ENCODE measurements around the gene BEST2. TPM values are rescaled to one million over a fixed set of nuclear protein-coding genes. Genes with fewer than 3 reads are reported as not detected.

Gene BEST2
- total and polyA plus RNA-seq, 4 donors: 0.24 TPM; not detected in 3

- H3K4me1 ChIP-seq (ENCODE audit: control insufficient read depth, insufficient read depth, low read length): peaks cover 67% of the 10 kb centered on the region
- DNase-seq (ENCODE audit: low read depth in 4 of 6, low spot score in 6 of 6): peak in 3 of 6 donors; percentile 81 to 96 (median 96)
- WGBS (ENCODE audit: insufficient coverage): under 1% methylated on average over 56 of the region's 56 CpGs
Measured at GRCh38 chr19:12789904-12790619, 38.5 kb downstream of the BEST2 start.

DNA sequence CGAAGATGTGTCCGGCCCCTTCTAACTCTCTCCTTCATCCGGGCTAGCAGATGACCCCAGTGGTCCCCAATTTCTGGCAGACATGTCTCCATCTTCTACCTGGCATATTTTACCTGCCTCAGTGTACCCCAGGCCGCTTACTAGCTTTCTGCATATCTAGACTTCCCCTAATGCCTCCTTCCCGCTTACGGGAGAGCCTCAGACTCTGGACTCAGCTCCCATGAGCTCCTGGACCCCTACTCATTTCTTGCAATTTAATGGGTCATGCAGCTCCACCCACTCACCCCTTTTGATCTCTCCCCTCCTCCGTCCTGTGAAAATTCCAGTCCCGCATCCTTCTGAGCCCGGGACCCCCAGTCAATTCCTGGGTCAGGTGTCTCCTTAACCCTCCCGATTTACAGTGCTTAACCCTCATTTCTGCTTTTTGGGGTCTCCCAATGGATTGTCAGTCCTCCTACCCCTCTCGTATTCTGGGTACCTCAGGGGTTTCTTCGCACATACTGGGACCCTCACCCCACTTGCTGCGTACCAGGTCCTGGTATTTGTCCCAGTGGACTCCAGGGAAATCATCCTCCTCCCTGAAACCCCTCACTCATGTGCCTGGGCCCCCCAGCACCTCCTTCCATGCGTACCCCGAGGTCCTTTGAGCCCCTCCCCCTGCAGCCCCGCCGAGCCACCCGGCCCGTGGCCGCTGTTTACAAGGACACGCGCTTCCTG is 39.2 kb downstream of the BEST2 start:
- peak overlapping the region; percentile 95 for H3K27ac ChIP-seq (ENCODE audit: low read depth, low read length)
- H3K36me3 ChIP-seq (ENCODE audit: control insufficient read depth, insufficient read depth, low read length): no peaks in the 10 kb centered on the region
- 1% methylated on average over 22 of the region's 22 CpGs for WGBS (ENCODE audit: insufficient coverage)
- H3K27me3 ChIP-seq (ENCODE audit: control insufficient read depth, insufficient read depth, low read length): peaks cover 5% of the 10 kb centered on the region
- H3K9me3 ChIP-seq (ENCODE audit: control insufficient read depth, insufficient read depth, low read length): no peaks in the 10 kb centered on the region
- no peak for DNase-seq (ENCODE audit: low read depth in 4 of 6, low spot score in 6 of 6)
- H3K4me1 ChIP-seq (ENCODE audit: control insufficient read depth, insufficient read depth, low read length): peaks cover 62% of the 10 kb centered on the region
- peak overlapping the region; percentile 61 for H3K4me3 ChIP-seq (ENCODE audit: low read depth, low read length)

More at GRCh38 chr19:12789904-12790619, 38.5 kb downstream of the BEST2 start:
- Histone ChIP-seq H3K36me3 (ENCODE audit: control insufficient read depth, insufficient read depth, low read length) (no peaks in the 10 kb centered on the region), H3K4me3 (ENCODE audit: low read depth, low read length) (peak overlapping the region; percentile 61), H3K9me3 (ENCODE audit: control insufficient read depth, insufficient read depth, low read length) (no peaks in the 10 kb centered on the region), H3K27me3 (ENCODE audit: control insufficient read depth, insufficient read depth, low read length) (peaks cover 5% of the 10 kb centered on the region), H3K27ac (ENCODE audit: low read depth, low read length) (peak overlapping the region; percentile 95)

DNA sequence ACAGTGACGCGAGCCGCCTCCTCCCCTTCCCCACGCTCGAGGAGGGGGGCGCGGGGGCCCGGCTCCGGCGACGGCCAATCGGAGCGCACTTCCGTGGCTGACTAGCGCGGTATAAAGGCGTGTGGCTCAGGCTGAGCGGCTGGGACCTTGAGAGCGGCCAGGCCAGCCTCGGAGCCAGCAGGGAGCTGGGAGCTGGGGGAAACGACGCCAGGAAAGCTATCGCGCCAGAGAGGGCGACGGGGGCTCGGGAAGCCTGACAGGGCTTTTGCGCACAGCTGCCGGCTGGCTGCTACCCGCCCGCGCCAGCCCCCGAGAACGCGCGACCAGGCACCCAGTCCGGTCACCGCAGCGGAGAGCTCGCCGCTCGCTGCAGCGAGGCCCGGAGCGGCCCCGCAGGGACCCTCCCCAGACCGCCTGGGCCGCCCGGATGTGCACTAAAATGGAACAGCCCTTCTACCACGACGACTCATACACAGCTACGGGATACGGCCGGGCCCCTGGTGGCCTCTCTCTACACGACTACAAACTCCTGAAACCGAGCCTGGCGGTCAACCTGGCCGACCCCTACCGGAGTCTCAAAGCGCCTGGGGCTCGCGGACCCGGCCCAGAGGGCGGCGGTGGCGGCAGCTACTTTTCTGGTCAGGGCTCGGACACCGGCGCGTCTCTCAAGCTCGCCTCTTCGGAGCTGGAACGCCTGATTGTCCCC is 39.9 kb downstream of the BEST2 start, which contains the start of gene JUNB:
TSS of gene JUNB (plus strand) at position 142 of the 706 bp plus-strand sequence. CDS start at position 428, 286 bp downstream.
- H3K9me3 ChIP-seq (ENCODE audit: control insufficient read depth, insufficient read depth, low read length): no peaks in the 10 kb centered on the region
- under 1% methylated on average over 73 of the region's 73 CpGs for WGBS (ENCODE audit: insufficient coverage)
- peak in 3 of 6 donors; percentile 78 to 96 (median 95) for DNase-seq (ENCODE audit: low read depth in 4 of 6, low spot score in 6 of 6)
- no peaks in the 10 kb centered on the region for H3K36me3 ChIP-seq (ENCODE audit: control insufficient read depth, insufficient read depth, low read length)
- H3K27me3 ChIP-seq (ENCODE audit: control insufficient read depth, insufficient read depth, low read length): peaks cover 5% of the 10 kb centered on the region
- H3K4me1 ChIP-seq (ENCODE audit: control insufficient read depth, insufficient read depth, low read length): peaks cover 62% of the 10 kb centered on the region
- peak within 1 kb of the TSS; percentile 95 for H3K27ac ChIP-seq (ENCODE audit: low read depth, low read length)
- H3K4me3 ChIP-seq (ENCODE audit: low read depth, low read length): peak within 1 kb of the TSS; percentile 61

DNA sequence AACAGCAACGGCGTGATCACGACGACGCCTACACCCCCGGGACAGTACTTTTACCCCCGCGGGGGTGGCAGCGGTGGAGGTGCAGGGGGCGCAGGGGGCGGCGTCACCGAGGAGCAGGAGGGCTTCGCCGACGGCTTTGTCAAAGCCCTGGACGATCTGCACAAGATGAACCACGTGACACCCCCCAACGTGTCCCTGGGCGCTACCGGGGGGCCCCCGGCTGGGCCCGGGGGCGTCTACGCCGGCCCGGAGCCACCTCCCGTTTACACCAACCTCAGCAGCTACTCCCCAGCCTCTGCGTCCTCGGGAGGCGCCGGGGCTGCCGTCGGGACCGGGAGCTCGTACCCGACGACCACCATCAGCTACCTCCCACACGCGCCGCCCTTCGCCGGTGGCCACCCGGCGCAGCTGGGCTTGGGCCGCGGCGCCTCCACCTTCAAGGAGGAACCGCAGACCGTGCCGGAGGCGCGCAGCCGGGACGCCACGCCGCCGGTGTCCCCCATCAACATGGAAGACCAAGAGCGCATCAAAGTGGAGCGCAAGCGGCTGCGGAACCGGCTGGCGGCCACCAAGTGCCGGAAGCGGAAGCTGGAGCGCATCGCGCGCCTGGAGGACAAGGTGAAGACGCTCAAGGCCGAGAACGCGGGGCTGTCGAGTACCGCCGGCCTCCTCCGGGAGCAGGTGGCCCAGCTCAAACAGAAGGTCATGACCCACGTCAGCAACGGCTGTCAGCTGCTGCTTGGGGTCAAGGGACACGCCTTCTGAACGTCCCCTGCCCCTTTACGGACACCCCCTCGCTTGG is 40.7 kb downstream of the BEST2 start:
- Histone ChIP-seq H3K36me3 (ENCODE audit: control insufficient read depth, insufficient read depth, low read length) (peaks cover 5% of the 10 kb centered on the region), H3K9me3 (ENCODE audit: control insufficient read depth, insufficient read depth, low read length) (no peaks in the 10 kb centered on the region), H3K4me1 (ENCODE audit: control insufficient read depth, insufficient read depth, low read length) (peaks cover 61% of the 10 kb centered on the region), H3K27me3 (ENCODE audit: control insufficient read depth, insufficient read depth, low read length) (peaks cover 5% of the 10 kb centered on the region), H3K27ac (ENCODE audit: low read depth, low read length) (peak overlapping the region; percentile 95), H3K4me3 (ENCODE audit: low read depth, low read length) (peak overlapping the region; percentile 61)
- WGBS (ENCODE audit: insufficient coverage): under 1% methylated on average over 84 of the region's 84 CpGs
- DNase-seq (ENCODE audit: low read depth in 4 of 6, low spot score in 6 of 6): peak in 2 of 6 donors; percentile 54 to 65

DNA sequence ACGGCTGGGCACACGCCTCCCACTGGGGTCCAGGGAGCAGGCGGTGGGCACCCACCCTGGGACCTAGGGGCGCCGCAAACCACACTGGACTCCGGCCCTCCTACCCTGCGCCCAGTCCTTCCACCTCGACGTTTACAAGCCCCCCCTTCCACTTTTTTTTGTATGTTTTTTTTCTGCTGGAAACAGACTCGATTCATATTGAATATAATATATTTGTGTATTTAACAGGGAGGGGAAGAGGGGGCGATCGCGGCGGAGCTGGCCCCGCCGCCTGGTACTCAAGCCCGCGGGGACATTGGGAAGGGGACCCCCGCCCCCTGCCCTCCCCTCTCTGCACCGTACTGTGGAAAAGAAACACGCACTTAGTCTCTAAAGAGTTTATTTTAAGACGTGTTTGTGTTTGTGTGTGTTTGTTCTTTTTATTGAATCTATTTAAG is 41.3 kb downstream of the BEST2 start:
- WGBS (ENCODE audit: insufficient coverage): under 1% methylated on average over 11 of the region's 22 CpGs
- DNase-seq (ENCODE audit: low read depth in 4 of 6, low spot score in 6 of 6): no peak
- peak overlapping the region; percentile 95 for H3K27ac ChIP-seq (ENCODE audit: low read depth, low read length)

GRCh38 chr19:12793290-12794195 is 42.0 kb downstream of the BEST2 start:
- peak overlapping the region; percentile 95 for H3K27ac ChIP-seq (ENCODE audit: low read depth, low read length)
- H3K4me3 ChIP-seq (ENCODE audit: low read depth, low read length): peak overlapping the region; percentile 61
- peaks cover 18% of the 10 kb centered on the region for H3K36me3 ChIP-seq (ENCODE audit: control insufficient read depth, insufficient read depth, low read length)
- peak in 4 of 6 donors; percentile 86 to 98 (median 94) for DNase-seq (ENCODE audit: low read depth in 4 of 6, low spot score in 6 of 6)
- WGBS (ENCODE audit: insufficient coverage): under 1% methylated on average over 73 of the region's 81 CpGs
- H3K27me3 ChIP-seq (ENCODE audit: control insufficient read depth, insufficient read depth, low read length): peaks cover 5% of the 10 kb centered on the region
- H3K9me3 ChIP-seq (ENCODE audit: control insufficient read depth, insufficient read depth, low read length): no peaks in the 10 kb centered on the region
- peaks cover 56% of the 10 kb centered on the region for H3K4me1 ChIP-seq (ENCODE audit: control insufficient read depth, insufficient read depth, low read length)

More for the DNA sequence above, 41.3 kb downstream of the BEST2 start:
- peaks cover 11% of the 10 kb centered on the region for H3K36me3 ChIP-seq (ENCODE audit: control insufficient read depth, insufficient read depth, low read length)
- H3K9me3 ChIP-seq (ENCODE audit: control insufficient read depth, insufficient read depth, low read length): no peaks in the 10 kb centered on the region
- H3K27me3 ChIP-seq (ENCODE audit: control insufficient read depth, insufficient read depth, low read length): peaks cover 5% of the 10 kb centered on the region
- peak overlapping the region; percentile 61 for H3K4me3 ChIP-seq (ENCODE audit: low read depth, low read length)
- peaks cover 61% of the 10 kb centered on the region for H3K4me1 ChIP-seq (ENCODE audit: control insufficient read depth, insufficient read depth, low read length)

DNA sequence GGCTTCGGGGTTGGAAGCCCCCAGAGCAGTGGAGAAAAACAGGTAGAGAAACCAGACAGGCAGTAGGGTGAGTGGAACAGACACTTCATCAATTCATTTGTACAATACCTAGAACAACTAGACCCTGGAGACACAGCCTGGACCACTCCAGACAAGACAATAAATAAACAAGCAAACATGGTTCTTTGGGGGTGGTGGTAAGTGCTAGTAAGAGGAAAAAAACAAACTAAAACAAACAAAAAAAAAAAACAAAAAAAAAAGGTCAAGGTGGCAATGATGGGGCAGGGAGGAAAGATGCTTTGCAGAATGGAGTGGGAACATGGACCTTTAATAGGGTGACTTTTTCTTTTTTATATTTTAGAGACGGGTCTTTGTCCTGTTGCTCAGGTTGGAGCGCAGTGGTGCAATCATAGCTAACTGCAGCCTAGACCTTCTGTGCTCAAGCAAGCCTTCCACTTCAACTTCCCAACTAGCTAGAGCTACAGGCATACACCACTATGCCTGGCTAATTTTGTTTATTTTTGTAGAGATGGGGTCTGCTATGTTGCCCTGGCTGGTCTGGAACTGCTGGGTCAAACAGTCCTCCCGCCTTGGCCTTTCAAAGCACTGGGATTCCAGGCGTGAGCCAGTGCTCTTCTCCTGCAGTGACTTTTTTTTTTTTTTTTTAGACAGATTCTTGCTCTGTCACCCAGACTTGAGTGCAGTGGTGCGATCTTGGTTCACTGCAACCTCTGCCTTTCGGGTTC is 42.8 kb downstream of the BEST2 start:
- H3K27ac ChIP-seq (ENCODE audit: low read depth, low read length): peak overlapping the region; percentile 95
- no peak for DNase-seq (ENCODE audit: low read depth in 4 of 6, low spot score in 6 of 6)

DNA sequence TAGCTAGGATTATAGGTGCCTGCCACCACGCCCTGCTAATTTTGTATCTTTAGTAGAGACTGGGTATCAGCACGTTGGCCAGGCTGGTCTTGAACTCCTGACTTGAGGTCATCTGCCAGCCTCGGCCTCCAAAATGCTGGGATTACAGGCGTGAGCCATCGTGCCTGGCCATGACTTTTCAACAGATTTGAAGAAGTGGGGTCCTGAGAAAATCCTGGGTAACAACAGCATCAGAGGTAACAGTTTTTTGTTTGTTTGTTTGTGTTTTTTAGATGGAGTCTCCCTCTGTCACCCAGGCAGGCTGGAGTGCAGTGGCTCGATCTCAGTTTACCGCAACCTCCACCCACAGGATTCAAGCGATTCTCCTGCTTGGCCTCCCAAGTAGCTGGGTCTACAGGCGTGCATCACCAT is 43.4 kb downstream of the BEST2 start:
- H3K4me3 ChIP-seq (ENCODE audit: low read depth, low read length): no peak overlapping the region
- no peak overlapping the region for H3K27ac ChIP-seq (ENCODE audit: low read depth, low read length)

More for the DNA sequence above, 42.8 kb downstream of the BEST2 start:
- peaks cover 26% of the 10 kb centered on the region for H3K36me3 ChIP-seq (ENCODE audit: control insufficient read depth, insufficient read depth, low read length)
- peaks cover 48% of the 10 kb centered on the region for H3K4me1 ChIP-seq (ENCODE audit: control insufficient read depth, insufficient read depth, low read length)
- H3K27me3 ChIP-seq (ENCODE audit: control insufficient read depth, insufficient read depth, low read length): peaks cover 5% of the 10 kb centered on the region
- peak overlapping the region; percentile 61 for H3K4me3 ChIP-seq (ENCODE audit: low read depth, low read length)
- 85% methylated on average over 4 of the region's 7 CpGs for WGBS (ENCODE audit: insufficient coverage)
- no peaks in the 10 kb centered on the region for H3K9me3 ChIP-seq (ENCODE audit: control insufficient read depth, insufficient read depth, low read length)

More for the DNA sequence above, 43.4 kb downstream of the BEST2 start:
- no peaks in the 10 kb centered on the region for H3K9me3 ChIP-seq (ENCODE audit: control insufficient read depth, insufficient read depth, low read length)
- H3K4me1 ChIP-seq (ENCODE audit: control insufficient read depth, insufficient read depth, low read length): peaks cover 53% of the 10 kb centered on the region
- H3K36me3 ChIP-seq (ENCODE audit: control insufficient read depth, insufficient read depth, low read length): peaks cover 32% of the 10 kb centered on the region
- 93% methylated on average over 5 of the region's 9 CpGs for WGBS (ENCODE audit: insufficient coverage)
- H3K27me3 ChIP-seq (ENCODE audit: control insufficient read depth, insufficient read depth, low read length): peaks cover 5% of the 10 kb centered on the region
- DNase-seq (ENCODE audit: low read depth in 4 of 6, low spot score in 6 of 6): no peak

Measured in spinal cord (tissue), 10 donors.